Suppressor macrophage treated with lipopolysaccharide for 1 hour (primary cell): Measurements from ENCODE around the gene IFNA21.
"Not testable (repeated sequence)": the region's sequence is repeated elsewhere in the genome, so short reads cannot be mapped to it uniquely, and the experiment has no call there.

Source experiments
- DNase-seq, 3 donors: peaks; one replicate each; pipeline ENCODE4 v3.0.0-alpha.2; 2020 to 2022

IFNA21 gene

GRCh38 chr9:21141427-21141882, 25.0 kb downstream of the IFNA21 start, which contains the start of gene IFNW1:
TSS of gene IFNW1 (minus strand) at chr9:21141832. CDS start at chr9:21141570, 262 bp downstream.
- no peak for DNase-seq

GRCh38 chr9:21137020-21137419, 29.4 kb downstream of the IFNA21 start:
- DNase-seq = no peak

- DNase-seq = peak in 1 of 3 donors; percentile 15
Measured at GRCh38 chr9:21135736-21136135, 30.7 kb downstream of the IFNA21 start.

- not testable (repeated sequence) for DNase-seq
Measured at GRCh38 chr9:21128186-21128585, 38.3 kb downstream of the IFNA21 start.

- no peak for DNase-seq
Measured at GRCh38 chr9:21121595-21122251, 44.7 kb downstream of the IFNA21 start.

GRCh38 chr9:21121079-21121478, 45.4 kb downstream of the IFNA21 start:
- no peak for DNase-seq

GRCh38 chr9:21119093-21119770, 47.2 kb downstream of the IFNA21 start:
- peak; percentile 79 to 94 (median 92) for DNase-seq
